HG03108 (cell line): ENCODE measurements around the gene C6.

Experiments
- ATAC-seq: cut with Tn5 transposase; IDR thresholded peaks from one replicate; pipeline ENCODE4 v1.9.1; 2021; ENCODE audit warnings: moderate library complexity; ENCODE audit not compliant: unreplicated experiment

Gene C6

DNA sequence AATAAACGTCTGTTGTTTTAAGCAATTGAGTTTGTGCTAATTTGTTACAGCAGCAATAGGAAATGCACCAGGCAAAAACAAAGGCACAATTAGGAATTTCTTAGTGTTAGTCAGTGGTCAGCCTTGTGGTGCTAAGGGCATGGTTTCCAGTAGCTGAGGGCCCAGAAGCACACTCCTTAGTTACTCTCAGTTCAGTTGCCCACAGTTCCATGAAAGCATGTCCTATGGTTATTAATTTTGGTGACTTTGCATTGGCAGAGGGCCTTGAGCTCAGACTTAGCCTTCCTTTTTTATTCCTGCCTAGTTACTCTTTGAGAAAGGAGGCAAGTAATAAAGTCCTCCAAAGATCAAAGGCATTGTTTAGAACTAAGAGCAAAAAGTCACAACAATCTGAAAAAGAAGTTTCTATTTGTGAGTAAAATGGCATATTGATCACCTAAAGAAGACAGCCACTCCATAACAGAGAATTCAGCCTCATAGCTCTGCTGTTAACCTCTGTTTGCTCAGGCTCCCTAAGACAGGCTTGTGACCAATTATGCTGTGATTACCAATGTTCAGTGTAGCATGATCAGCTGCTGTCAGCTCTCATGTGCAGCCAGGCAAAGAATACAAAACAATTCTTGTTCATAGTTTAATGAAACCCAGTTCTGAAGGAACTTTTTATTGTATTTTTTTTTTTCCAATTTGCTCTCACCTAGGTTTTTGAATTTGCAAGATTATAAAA is 85.2 kb downstream of the C6 start:
- ATAC-seq = no peak

DNA sequence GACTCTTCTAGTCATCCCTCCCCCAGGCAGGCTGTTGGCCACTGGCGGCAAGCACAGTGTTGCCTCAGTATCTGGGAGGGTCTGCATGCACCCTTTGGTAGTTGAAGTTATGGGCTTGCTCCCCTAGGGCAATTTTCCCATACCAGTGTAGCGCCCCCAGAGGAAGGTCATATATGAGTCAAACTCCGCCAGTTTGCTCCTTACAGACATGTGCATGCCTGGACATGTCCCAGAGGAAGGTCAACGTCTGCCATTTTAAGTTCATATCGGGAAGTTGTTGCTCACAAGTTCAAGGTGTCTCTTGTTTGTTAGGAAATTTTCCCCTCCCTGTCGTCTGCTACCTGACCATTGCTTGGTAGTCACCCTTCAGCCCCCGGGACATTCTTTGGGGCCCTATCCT is 90.9 kb downstream of the C6 start:
- no peak for ATAC-seq

DNA sequence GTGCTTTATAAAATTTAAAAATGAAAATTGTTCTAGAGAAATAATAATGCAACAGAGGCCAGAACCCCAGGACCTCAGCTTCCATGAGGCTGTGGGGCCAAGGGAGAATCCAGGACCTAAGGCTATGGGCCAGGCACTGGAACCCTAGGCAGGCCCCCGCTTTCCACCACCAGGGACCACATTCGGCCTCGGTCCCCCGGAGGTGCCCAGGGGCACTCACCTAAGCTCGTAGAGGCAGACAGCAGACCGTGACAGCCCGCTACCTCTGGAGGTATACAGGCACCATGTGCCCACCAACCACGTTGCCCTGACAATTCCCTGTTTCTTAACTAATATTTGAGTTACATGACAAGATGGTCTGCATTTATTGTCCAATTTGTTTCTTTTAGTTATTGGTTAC is 92.7 kb downstream of the C6 start:
- no peak for ATAC-seq

DNA sequence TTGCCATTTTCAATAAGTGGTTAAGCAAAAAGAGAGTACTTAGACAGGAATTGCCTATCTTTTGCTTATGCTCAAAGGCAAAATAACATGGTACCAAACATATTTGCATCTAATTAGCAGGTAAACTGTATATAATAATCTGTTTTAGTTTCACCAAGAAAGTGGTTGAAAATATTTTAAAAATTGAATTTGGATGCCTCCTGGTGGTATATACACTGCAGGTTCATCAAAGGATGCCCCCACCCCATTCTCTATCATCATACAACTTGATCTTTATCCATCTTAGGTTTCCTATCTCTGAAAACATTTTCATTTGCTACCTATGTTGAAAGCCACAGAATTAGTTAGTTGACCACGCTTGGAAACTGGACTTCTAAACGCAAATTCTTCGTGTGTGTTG is 95.2 kb downstream of the C6 start:
- no peak for ATAC-seq

DNA sequence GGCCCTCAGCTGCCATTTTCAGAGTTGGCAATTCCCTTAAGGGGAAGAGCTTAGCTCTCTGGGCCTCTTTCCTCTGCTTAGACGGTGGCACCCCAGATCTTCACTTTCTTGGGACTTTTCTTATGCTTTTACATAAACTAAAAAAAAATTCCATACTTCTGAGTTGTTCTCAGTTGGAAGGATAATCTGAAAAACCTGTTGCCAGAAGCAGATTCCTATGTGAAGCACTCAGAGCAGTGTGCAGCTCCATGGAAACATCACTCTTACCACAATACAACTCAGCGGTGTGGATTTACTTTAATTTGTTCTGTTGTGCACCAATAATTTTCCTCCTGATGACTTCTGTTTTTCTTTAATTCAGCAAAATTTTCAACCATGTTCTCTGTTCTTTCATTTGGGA is 98.1 kb downstream of the C6 start:
- ATAC-seq = no peak

DNA sequence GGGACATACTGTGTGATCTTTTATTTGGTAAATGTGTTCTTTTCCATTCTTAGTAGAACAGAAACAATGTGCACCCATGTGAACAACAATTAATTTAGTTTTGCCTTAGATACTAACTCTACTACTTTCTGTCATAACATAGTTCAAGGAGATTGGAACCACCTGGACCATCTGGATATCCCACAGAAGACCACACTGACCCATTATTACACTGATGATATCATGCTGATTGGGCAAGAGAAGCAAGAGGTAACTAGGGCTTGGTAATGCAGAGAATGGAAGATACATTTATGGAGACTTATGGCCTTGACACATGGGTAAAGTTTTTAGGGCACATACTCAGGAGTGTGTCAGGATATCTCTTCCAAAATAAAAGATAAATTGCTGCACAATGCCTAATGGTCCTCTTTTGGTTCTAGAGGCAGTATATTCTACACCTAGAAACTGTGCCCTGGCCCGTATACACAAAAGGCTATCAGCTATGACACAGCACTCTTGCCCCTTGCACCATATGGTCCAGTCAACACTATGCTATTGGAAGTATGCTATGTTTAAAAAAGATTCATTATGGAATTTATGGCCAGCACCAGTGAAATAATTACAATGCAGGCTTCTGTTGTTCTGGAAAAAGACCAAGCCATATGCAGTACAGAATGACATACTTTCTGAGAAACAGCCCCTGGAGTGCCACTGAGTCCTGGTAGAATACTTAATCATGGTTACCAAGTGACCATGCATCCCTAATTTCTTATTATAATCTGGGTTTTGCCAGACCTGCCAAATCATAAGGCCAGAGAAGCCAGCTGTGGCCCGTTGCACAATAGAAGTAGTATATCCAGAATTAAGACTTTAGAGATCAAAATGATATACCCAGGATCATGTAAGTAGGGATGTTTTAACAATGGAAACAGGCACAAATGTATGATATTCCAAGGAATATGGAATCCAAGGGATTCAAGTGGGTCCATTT is 100.6 kb downstream of the C6 start:
- ATAC-seq = no peak

DNA sequence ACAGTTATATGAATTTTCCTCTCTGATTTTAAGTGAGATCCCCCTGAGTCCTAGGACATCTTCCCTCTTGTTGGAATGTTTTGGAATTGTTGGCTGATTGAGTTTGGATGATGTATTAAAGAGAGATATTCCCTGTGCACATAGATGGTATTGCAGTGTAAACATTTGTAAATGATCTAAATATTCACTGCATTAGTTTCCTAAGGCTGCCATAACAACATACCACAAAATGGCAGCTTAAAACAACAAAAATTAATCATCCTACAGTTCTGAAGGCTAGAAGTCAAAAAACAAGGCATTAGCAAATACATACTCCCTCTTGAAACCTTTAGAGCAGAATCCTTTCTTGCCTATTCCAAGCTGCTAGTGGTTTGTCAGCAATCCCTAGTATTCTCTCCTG is 104.1 kb downstream of the C6 start:
- ATAC-seq = no peak

DNA sequence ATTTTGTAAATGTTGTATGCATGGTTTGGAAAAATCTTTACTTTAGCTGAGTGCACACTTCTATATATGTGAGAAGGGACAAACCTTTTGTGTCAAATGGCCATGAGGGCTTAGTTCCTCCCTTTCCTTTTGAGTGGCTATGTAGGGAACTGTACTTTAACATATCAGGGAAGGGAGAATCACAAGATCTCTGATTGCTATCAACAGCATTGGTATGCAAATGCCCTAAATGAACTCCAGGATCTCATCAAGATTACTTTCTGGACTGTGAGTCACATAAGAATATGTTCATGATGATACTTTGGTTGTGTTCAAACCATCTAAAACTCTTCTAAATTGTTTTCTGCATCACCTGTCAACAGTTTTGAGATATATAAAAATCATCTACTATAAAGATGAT is 111.0 kb downstream of the C6 start:
- no peak for ATAC-seq

DNA sequence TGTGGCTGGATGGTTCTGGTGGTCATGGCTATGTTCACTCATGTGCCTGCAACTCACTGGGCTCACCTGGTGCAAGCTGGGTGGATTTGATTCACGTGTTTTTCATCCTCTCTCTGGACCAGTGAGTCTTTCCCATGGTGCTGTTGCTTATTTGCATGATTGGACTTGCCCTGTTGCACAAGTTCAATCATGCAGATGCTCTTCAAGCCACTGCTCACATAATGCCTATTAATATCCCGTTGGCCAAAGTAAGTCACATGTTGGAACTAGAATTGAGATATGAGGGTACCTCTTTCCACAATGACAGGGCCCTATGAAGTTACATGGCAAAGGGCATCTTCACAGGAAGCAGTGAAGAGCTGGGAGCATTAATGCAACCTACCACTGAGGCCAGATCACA is 115.7 kb downstream of the C6 start:
- ATAC-seq = no peak

DNA sequence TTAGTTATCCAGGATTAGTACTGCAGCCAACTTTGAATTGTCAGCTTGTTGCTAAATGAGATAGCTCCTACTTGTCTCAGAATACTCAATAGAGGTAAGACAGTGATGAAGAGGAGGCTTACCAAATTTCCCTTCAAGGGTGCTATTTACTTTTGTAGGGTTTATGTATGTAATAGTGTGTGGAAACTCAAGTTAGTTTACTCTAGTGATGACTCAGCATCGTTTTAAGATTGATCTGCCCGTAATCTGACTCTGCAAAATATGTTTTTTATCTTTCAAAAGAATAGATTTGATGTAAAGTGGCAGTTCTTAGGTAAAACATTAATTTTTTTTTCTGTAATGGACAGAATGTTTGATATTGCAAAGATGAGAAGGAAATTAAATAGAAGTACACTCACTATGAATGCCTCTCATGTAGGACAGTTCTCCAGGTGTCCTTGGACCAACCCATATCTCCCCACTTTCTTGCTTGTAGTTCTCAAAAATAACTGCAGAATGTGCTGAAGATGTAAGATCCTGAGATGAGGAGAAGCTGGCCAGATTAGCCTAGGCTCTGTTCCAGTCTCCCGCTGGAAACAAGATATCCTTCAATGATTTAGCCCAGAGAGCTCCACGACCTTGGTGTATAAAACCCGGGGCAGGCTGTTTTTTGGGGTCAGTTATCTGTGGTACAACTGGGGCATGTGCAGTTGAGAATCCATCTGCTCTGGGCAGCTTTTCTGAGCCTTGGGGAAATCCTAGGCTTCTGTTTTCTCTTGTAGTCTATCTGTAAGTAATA is 117.8 kb downstream of the C6 start:
- ATAC-seq = no peak

DNA sequence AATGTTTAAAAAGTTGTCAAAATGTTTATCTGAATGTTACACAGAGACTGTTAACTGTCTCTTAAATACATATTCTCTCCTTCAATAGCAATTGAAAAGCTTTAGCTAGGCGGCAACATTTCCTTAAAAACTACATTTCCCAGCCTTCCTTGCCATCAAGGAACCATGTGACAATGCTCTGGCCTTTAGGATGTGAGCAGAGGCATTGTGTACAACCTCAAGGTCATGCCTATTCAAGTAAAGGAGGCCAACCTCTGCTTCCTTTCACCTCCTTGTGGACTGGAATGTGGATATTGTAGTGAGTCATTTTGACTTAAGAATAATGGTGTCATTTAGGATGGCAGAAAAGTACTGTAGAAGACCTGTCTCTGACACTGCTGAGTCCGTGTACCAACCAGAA is 118.5 kb downstream of the C6 start:
- ATAC-seq = no peak

DNA sequence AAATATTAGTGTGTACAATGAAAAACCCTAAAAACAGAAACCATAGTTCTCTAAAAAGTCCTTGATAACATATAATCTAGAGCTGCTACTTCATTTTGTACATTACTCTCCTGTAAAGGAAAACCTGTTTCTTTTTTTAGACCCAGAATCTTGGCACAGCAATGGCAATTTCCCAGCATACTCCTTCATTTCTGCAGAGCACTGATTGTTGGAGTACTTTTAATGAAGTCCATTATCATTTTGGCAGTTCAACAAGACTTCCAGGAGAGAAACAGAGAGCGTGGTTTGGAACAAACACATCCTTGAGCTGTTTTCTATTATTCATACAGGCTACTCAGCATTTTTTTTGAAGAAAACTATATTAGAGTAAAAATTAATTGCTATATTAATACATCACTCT is 119.5 kb downstream of the C6 start:
- ATAC-seq = no peak
